ENCODE results near the gene FAM222B.

The FAM222B gene

DNA sequence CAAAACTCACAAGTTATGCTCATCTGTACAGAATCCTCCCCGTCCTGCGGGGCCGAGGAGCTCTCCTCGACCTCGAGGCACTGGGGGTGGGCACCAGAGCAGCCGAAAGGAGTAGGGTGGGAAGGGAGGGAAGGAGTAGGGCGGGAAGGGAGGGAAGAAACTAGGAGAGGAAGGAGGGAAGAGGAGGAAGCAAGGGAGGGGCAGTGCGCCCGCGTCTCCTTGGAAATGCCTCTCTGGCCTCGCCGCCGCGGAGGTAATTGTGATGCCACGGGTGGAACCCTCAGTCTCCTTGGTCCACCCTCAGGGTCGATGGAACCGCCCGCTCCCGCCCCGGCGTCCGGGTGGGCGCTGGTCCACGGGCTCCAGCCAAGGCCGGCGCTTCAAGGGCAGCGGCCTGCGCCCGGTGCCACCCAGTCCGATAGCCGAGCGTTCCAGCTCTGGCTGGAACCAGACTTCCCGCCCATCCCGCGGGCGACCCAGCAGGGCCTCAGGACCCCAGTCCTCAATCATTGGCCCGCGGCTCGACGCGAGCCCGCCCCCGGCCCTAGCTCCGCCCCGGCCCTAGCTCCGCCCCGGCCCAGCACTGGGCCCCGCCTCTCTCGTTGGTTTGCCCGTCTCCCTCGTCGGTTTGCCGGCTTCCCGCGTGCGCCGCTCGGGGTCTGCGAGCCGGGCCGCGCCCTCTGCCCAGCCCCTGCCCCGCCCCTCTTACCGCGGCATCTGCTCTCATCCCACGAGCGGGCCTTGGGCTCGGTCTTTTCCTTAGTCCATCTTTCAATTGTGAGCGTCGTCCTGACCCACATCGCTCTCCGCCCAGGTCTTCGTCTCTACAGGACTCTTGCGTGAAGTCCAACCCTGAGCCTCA is 131.5 kb downstream of the FAM222B start:
- peak; percentile 97 to 98 for DNase-seq

DNA sequence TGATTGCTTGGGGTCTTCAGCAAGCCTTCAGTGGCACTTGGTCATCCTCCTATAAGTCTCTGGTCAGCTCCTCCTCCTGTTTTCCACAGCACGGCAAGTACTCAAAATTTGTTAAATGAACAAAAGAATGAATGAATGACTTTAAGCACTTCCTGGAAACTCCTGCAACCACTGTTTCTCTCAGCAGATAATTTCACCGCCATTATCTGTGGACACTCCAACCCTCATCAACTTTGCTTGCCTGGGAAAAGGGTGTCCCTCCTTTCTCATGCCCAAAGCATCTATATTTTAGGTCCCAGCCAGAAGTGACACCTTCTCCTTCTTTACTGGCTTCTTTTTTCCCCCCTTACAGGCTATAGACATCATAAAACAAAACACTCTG is 135.3 kb downstream of the FAM222B start:
- DNase-seq: no peak

DNA sequence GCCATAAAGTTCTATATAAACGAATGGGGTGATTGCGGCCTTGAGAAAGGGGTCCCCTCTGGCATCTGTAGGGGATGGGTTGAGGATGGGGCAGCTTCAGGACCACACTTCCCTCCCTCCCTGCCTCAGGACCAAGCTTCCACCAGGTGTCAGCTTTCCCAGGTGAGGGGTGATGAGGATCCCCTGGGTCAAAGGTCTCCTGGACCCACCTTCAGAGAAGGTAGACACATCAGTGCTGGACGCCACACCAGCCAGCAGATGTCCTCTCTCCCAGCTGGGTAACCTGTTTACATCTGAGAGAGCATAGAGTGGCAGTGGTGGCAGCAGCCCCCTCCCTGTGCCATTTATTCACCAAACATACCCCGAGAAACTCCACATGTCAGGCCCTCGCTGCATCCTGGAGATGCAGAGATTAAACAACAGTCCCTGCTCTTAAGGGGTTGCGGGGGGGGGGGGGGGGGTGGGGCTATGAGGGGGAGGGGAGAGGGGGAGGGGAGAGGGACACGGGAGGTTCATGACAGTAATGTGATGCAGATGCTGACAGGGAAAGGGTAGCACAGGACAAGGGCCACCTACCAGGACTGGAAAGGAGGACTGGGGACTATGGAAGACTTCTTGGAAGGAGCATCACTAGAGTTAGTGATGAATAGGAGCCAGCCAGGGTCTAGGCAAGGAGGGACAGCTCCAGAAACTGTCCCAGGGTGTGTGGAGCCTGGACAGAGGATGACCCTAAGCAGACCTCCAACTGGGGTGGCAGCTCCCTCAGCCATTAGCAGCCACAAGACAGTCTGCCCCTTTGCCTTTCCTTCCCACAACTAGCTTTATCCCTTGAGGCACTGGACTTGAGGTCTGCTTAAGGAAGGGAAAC is 135.9 kb downstream of the FAM222B start:
- no peak for DNase-seq
